K562 (cell line): ENCODE measurements around the gene CDC42BPB. TPM values are rescaled to one million over a fixed set of nuclear protein-coding genes. Genes with fewer than 3 reads are reported as not detected.

Experiments
- ATAC-seq: fragments of 200-7000 bp; cut with Tn5 transposase; 3 replicates; pipeline ENCODE4 v1.9.1; 2020; ENCODE audit warnings: moderate library complexity
- BruUV-seq: library from RNA; stranded (reverse); fragments of 400-500 nt; replicated peaks from 2 replicates; lab custom pipeline; 2021; lab: Mats Ljungman, UMichigan
- CTCF ChIA-PET: fragments of 300-600 bp; formaldehyde crosslinking; extraction: SDS; loops from one replicate; lab custom pipeline; 2021; ENCODE audit warnings: low intra/inter-chr PET ratio; lab: Yijun Ruan, JAX
- POLR2A ChIA-PET: fragments of 300-600, 350-650 bp; sonication (Branson Sonifier 250); formaldehyde crosslinking; extraction: SDS; loops from one replicate; lab custom pipeline; 2021; ENCODE audit warnings: antibody characterized with exemption, inconsistent platforms; lab: Yijun Ruan, JAX
- DNase-seq, 4 experiments: peaks; one replicate each; pipeline versions ENCODE4 v3.0.0 to v3.0.0-alpha.2; 2011 to 2018; ENCODE audit warnings: low spot score in 3 of 4, mixed read lengths in 3 of 4; ENCODE audit errors: extremely low read depth in 1 of 4
- FAIRE-seq: peaks from 2 replicates; lab custom pipeline; 2011; peaks lifted over from hg19 to GRCh38; lab: Jason Lieb, UNC
- H2AFZ ChIP-seq: 2 replicates; pipeline ENCODE4 v1.6.0; 2011; ENCODE audit warnings: low read depth, low read length, control low read depth, inconsistent platforms
- H3K27ac ChIP-seq: fragments of 200-600 bp; 3 replicates; pipeline ENCODE4 v1.8.0; 2011; ENCODE audit warnings: low read depth, mild to moderate bottlenecking, control low read depth, inconsistent platforms, low read length, moderate library complexity, mixed read lengths; ENCODE audit errors: extremely low read depth
- H3K27me3 ChIP-seq, 2 experiments: fragments of 300-600 bp in 1 of 2; 2 replicates in 1 of 2; 3 replicates in 1 of 2; pipeline versions ENCODE4 v1.6.0 to v1.8.0; 2011; ENCODE audit warnings: inconsistent platforms in 2 of 2, low read length in 2 of 2, mild to moderate bottlenecking in 1 of 2, mixed read lengths in 1 of 2, moderate library complexity in 1 of 2; ENCODE audit not compliant: control insufficient read depth in 2 of 2, insufficient read depth in 2 of 2
- H3K36me3 ChIP-seq: fragments of 300-600 bp; 3 replicates; pipeline ENCODE4 v1.8.0; 2011; ENCODE audit warnings: mild to moderate bottlenecking, low read length, inconsistent platforms; ENCODE audit not compliant: control insufficient read depth, insufficient read depth
- H3K4me1 ChIP-seq, 2 experiments: fragments of 200-600 bp in 1 of 2; replicated peaks in 1 of 2; 2 replicates in 1 of 2; 3 replicates in 1 of 2; pipeline versions ENCODE4 v1.5.1 to v1.8.0; 2011; ENCODE audit warnings: inconsistent platforms in 2 of 2, low read length in 2 of 2, mild to moderate bottlenecking in 1 of 2, mixed read lengths in 1 of 2, moderate library complexity in 1 of 2; ENCODE audit not compliant: control insufficient read depth in 2 of 2, insufficient read depth in 2 of 2
- H3K4me2 ChIP-seq: 2 replicates; pipeline ENCODE4 v1.6.1; 2011; ENCODE audit warnings: low read length, control low read depth, inconsistent platforms, mixed read lengths; ENCODE audit not compliant: insufficient read depth
- H3K4me3 ChIP-seq: fragments of 200-600 bp; sonication (generic), shearing (Covaris generic); 2 replicates; pipeline ENCODE4 v1.5.1; 2016; ENCODE audit warnings: control low read depth, inconsistent platforms
- H3K79me2 ChIP-seq: fragments of 200-600 bp; 3 replicates; pipeline ENCODE4 v1.8.0; 2011; ENCODE audit warnings: low read length, inconsistent platforms; ENCODE audit not compliant: control insufficient read depth, insufficient read depth
- H3K9ac ChIP-seq, 2 experiments: 2 replicates each; pipeline versions ENCODE4 v1.6.0 to v1.6.1; 2011; ENCODE audit warnings: low read depth in 2 of 2, low read length in 2 of 2, control low read depth in 1 of 2, inconsistent platforms in 1 of 2, mild to moderate bottlenecking in 1 of 2, mixed read lengths in 1 of 2; ENCODE audit not compliant: insufficient read depth in 1 of 2
- H3K9me1 ChIP-seq: one replicate; pipeline ENCODE4 v1.6.0; 2011; ENCODE audit warnings: inconsistent platforms, mild to moderate bottlenecking, low read length, moderate library complexity; ENCODE audit not compliant: control insufficient read depth, insufficient read depth
- H3K9me3 ChIP-seq: replicated peaks from 2 replicates; pipeline ENCODE4 v1.5.1; 2011; ENCODE audit warnings: low read depth, low read length, inconsistent platforms; ENCODE audit not compliant: control insufficient read depth, insufficient read depth
- H4K20me1 ChIP-seq: replicated peaks from 2 replicates; pipeline ENCODE4 v1.6.1; 2011; ENCODE audit warnings: low read length, inconsistent platforms, mixed read lengths; ENCODE audit not compliant: control insufficient read depth, insufficient read depth
- BCL6 ChIP-seq: fragments of 250-450 bp; sonication (Bioruptor Pico); IDR thresholded peaks from 2 replicates; pipeline ENCODE4 v1.4.0; 2020
- BHLHE40 ChIP-seq: IDR thresholded peaks from 2 replicates; pipeline ENCODE4 v1.6.1; 2011; ENCODE audit warnings: low read length, improper control_type of control experiment
- CEBPG ChIP-seq, 3 experiments: fragments of 200-800 bp in 1 of 3; sonication (Bioruptor generic) in 1 of 3; sonication (generic) in 1 of 3; formaldehyde crosslinking in 1 of 3; IDR thresholded peaks in 2 of 3; conservative IDR thresholded peaks in 1 of 3; 2 replicates each; pipeline versions ENCODE4 v1.6.1 to v1.8.0; 2016 to 2022; ENCODE audit warnings: missing compliant biosample characterization in 2 of 3, missing genetic modification characterization in 2 of 3, mild to moderate bottlenecking in 1 of 3, missing genetic modification reagents in 1 of 3
- HMG20B ChIP-seq: fragments of 250-450 bp; sonication (Bioruptor Pico); IDR thresholded peaks from 2 replicates; pipeline ENCODE4 v1.5.0; 2021; ENCODE audit warnings: mild to moderate bottlenecking
- KAT2B ChIP-seq: IDR thresholded peaks from one replicate; pipeline ENCODE4 v1.6.1; 2012; ENCODE audit warnings: low read depth, mild to moderate bottlenecking, control low read depth, inconsistent platforms, low read length, moderate library complexity
- ZNF217 ChIP-seq: sonication (generic); formaldehyde crosslinking; IDR thresholded peaks from 2 replicates; pipeline ENCODE4 v1.8.0; 2022; ENCODE audit warnings: mild to moderate bottlenecking, missing genetic modification reagents
- ZNF23 ChIP-seq: fragments of 250-450 bp; sonication (Bioruptor Pico); IDR thresholded peaks from 2 replicates; pipeline ENCODE4 v1.4.0; 2020; ENCODE audit warnings: mild to moderate bottlenecking
- ZNF239 ChIP-seq: fragments of 250-450 bp; sonication (Bioruptor Pico); IDR thresholded peaks from 2 replicates; pipeline ENCODE4 v1.4.0; 2020; ENCODE audit warnings: mild to moderate bottlenecking
- WGBS: fragments of 100-300 bp; shearing (Covaris generic); methylation state at CpG from one replicate; pipeline ENCODE4 v1.1.6; 2016; ENCODE audit warnings: low coverage, mixed read lengths; ENCODE audit not compliant: insufficient coverage; ENCODE audit errors: missing lambda C conversion rate; 5-methylcytosine and 5-hydroxymethylcytosine counted together
- in situ Hi-C: fragments of 300-500 bp; cut with MboI; formaldehyde crosslinking; loops from 4 replicates; pipeline ENCODE4 v1.15.0; 2018; ENCODE audit warnings: inconsistent platforms, mixed read lengths
- intact Hi-C: fragments of 100-400 bp; cut with micrococcal nuclease; formaldehyde crosslinking; loops from 2 replicates; pipeline ENCODE4 v1.14.2; 2022
- polyA plus RNA-seq, 8 experiments: library from polyadenylated mRNA; depleted of rRNA in 4 of 8; stranded (reverse) in 5 of 8; unstranded in 3 of 8; fragments of >200 nt; fragmentation: Nextera tagmentation in 2 of 8; fragmentation: Illumina TruSeq in 1 of 8; extraction: Ambion mirVana in 2 of 8; extraction: Trizol in 1 of 8; gene quantifications; 2 replicates each; pipeline versions ENCODE4 v1.2.1 to v1.2.3, GENCODE V29; 2011 to 2014; ENCODE audit warnings: inconsistent platforms in 1 of 8, missing spikeins in 1 of 8
- total RNA-seq, 7 experiments: library from RNA; depleted of rRNA in 6 of 7; stranded (reverse); fragments of >200 nt in 6 of 7; fragmentation: Illumina TruSeq in 2 of 7; extraction: Trizol in 2 of 7; gene quantifications; 2 replicates each; pipeline versions ENCODE4 v1.2.1 to v1.2.3, GENCODE V29; 2011 to 2021; ENCODE audit warnings: low replicate concordance in 1 of 7
- TF ChIP-seq, protein P1 (sequence below): fragments of 200-400 bp; formaldehyde crosslinking; IDR thresholded peaks from 2 replicates; pipeline ENCODE4 v1.6.1; 2017; ENCODE audit warnings: mild to moderate bottlenecking, low read depth, low read length, moderate library complexity

The CDC42BPB gene
- total and polyA plus RNA-seq, 9 of the 15 experiments (the other 6 are each of a cell fraction or from before 2014, with no cell fraction given): 0.07 to 24.3 (median 12.6) TPM

DNA sequence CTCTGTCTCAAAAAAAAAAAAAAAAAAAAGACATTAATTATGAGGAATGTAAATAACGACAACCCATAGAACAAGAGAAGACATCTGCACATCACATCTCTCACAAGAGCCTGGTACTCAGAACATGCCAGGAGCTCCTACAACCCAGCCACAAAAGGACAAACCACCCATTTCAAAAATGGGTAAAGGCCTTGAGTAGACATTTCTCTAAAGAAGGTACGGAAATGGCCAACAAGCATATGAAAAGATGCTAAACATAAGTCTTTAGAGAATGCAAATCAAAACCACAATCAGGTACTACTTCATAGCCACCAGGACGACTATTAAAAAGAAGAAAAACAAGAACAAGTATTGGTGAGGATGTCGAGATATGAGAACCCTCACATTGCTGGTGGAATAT lies 121.6 kb downstream of the CDC42BPB start:
- Histone ChIP-seq H3K4me2 (no peak overlapping the region), H3K9me3 (no peaks in the 10 kb centered on the region), H2AFZ (no peak overlapping the region), H3K4me1 (peaks cover 0 to 19% of the 10 kb centered on the region in 2 experiments; a peak in 2 of 5 replicates), H3K9me1 (no peaks in the 10 kb centered on the region), H3K79me2 (no peaks in the 10 kb centered on the region), H3K4me3 (no peak overlapping the region), H3K9ac (no peak overlapping the region), H4K20me1 (no peaks in the 10 kb centered on the region), H3K27me3 (no peaks in the 10 kb centered on the region), H3K27ac (no peak overlapping the region), H3K36me3 (peaks cover 6% of the 10 kb centered on the region; the same call in 1 of the 3 replicates)
- in situ Hi-C loops (no loop called here), intact Hi-C loops (no loop called here)
- CTCF ChIA-PET: no interaction called here
- 32% methylated on average over 4 of the region's 4 CpGs for WGBS
- TF ChIP-seq ZNF217: no peak
- FAIRE-seq (no peak), DNase-seq (no peak), ATAC-seq (no peak)
- BruUV-seq: no TSS peak
- POLR2A ChIA-PET: interaction anchor here (0.7 to 1.3 kb wide), 2 partner anchors 10 to 1177 kb away, joined by 3 read pairs; no protein-coding TSS in a partner anchor

- no peaks in the 10 kb centered on the region for H3K9me3 ChIP-seq
- in situ Hi-C loops (no loop called here), intact Hi-C loops (no loop called here)
- 86% methylated on average over 11 of the region's 20 CpGs for WGBS
- DNase-seq (no peak), ATAC-seq (no peak), FAIRE-seq (no peak)
- no peaks in the 10 kb centered on the region for H3K9me1 ChIP-seq
- peaks cover 6% of the 10 kb centered on the region; the same call in 1 of the 3 replicates for H3K36me3 ChIP-seq
- no peaks in the 10 kb centered on the region for H4K20me1 ChIP-seq
- H3K4me2 ChIP-seq: no peak overlapping the region
- no peak overlapping the region for H2AFZ ChIP-seq
- H3K27ac ChIP-seq: no peak overlapping the region
- H3K27me3 ChIP-seq: no peaks in the 10 kb centered on the region
- CTCF ChIA-PET: no interaction called here
- POLR2A ChIA-PET: no interaction called here
- H3K79me2 ChIP-seq: no peaks in the 10 kb centered on the region
- BruUV-seq: no TSS peak
- peaks cover 0 to 12% of the 10 kb centered on the region in 2 experiments; a peak in 2 of 5 replicates for H3K4me1 ChIP-seq
- H3K9ac ChIP-seq: no peak overlapping the region
- no peak overlapping the region for H3K4me3 ChIP-seq
- no peak for TF ChIP-seq BCL6 (CRISPR knock-in tag)
- TF ChIP-seq KAT2B: no peak
- no peak for TF ChIP-seq BHLHE40
- TF ChIP-seq, protein P1, sequence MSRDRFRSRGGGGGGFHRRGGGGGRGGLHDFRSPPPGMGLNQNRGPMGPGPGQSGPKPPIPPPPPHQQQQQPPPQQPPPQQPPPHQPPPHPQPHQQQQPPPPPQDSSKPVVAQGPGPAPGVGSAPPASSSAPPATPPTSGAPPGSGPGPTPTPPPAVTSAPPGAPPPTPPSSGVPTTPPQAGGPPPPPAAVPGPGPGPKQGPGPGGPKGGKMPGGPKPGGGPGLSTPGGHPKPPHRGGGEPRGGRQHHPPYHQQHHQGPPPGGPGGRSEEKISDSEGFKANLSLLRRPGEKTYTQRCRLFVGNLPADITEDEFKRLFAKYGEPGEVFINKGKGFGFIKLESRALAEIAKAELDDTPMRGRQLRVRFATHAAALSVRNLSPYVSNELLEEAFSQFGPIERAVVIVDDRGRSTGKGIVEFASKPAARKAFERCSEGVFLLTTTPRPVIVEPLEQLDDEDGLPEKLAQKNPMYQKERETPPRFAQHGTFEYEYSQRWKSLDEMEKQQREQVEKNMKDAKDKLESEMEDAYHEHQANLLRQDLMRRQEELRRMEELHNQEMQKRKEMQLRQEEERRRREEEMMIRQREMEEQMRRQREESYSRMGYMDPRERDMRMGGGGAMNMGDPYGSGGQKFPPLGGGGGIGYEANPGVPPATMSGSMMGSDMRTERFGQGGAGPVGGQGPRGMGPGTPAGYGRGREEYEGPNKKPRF: no peak
- no peak for TF ChIP-seq CEBPG (CRISPR knock-in tag; IDR thresholded peaks at IDR 0.05)
- TF ChIP-seq CEBPG (tag; conservative IDR thresholded peaks at IDR 0.05 in 1 of 2, IDR thresholded peaks at IDR 0.05 in 1 of 2): no peak
- TF ChIP-seq HMG20B (CRISPR knock-in tag): no peak
- no peak for TF ChIP-seq ZNF23
- no peak for TF ChIP-seq ZNF239 (CRISPR knock-in tag)
Measured at GRCh38 chr14:102933618-102934231, 123.6 kb downstream of the CDC42BPB start.
